ENCODE data around the gene PDGFRB.

Gene PDGFRB

DNA sequence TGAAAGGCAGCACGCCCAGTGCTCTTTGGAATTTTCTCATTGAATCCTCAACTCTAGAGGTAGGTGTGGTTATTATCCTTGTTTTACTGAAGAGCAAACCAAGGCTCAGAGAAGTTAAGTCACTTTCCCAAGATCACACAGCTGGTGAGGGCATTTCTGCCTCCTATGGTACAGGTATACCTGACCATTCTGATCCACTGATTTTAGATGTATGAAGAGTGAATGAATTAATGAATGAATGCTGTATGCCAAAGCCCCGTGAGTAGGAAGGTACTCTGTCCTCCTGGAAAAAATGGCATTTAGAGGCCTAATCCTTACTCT is 51.1 kb downstream of the PDGFRB start:
- intact Hi-C loops (cut with DNase I; ENCODE audit: low total_unique reads), result no loop called here
- H3K9me3 ChIP-seq, result no peaks in the 10 kb centered on the region
- DNase-seq, result no peak
- no peaks in the 10 kb centered on the region for H3K27me3 ChIP-seq
- H3K36me3 ChIP-seq, result no peaks in the 10 kb centered on the region
- no peak overlapping the region for H3K4me3 ChIP-seq
- no peak overlapping the region for H3K27ac ChIP-seq
- H3K4me1 ChIP-seq, result no peaks in the 10 kb centered on the region
- TF ChIP-seq, protein P1, sequence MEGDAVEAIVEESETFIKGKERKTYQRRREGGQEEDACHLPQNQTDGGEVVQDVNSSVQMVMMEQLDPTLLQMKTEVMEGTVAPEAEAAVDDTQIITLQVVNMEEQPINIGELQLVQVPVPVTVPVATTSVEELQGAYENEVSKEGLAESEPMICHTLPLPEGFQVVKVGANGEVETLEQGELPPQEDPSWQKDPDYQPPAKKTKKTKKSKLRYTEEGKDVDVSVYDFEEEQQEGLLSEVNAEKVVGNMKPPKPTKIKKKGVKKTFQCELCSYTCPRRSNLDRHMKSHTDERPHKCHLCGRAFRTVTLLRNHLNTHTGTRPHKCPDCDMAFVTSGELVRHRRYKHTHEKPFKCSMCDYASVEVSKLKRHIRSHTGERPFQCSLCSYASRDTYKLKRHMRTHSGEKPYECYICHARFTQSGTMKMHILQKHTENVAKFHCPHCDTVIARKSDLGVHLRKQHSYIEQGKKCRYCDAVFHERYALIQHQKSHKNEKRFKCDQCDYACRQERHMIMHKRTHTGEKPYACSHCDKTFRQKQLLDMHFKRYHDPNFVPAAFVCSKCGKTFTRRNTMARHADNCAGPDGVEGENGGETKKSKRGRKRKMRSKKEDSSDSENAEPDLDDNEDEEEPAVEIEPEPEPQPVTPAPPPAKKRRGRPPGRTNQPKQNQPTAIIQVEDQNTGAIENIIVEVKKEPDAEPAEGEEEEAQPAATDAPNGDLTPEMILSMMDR (IDR thresholded peaks at IDR 0.05), result no peak

GRCh38 chr5:150103678-150104549 is 51.7 kb downstream of the PDGFRB start:
- Histone ChIP-seq H3K9me3 (no peaks in the 10 kb centered on the region), H3K36me3 (no peaks in the 10 kb centered on the region), H3K27ac (no peak overlapping the region), H3K27me3 (no peaks in the 10 kb centered on the region), H3K4me3 (no peak overlapping the region), H3K4me1 (no peaks in the 10 kb centered on the region)
- DNase-seq, result no peak
- intact Hi-C loops (cut with DNase I; ENCODE audit: low total_unique reads), result no loop called here
- TF ChIP-seq, protein P1 (IDR thresholded peaks at IDR 0.05), result no peak

- Histone ChIP-seq H3K27ac (no peak overlapping the region), H3K4me3 (no peak overlapping the region), H3K36me3 (no peaks in the 10 kb centered on the region), H3K27me3 (no peaks in the 10 kb centered on the region), H3K9me3 (no peaks in the 10 kb centered on the region), H3K4me1 (no peaks in the 10 kb centered on the region)
- intact Hi-C loops (cut with DNase I; ENCODE audit: low total_unique reads), result no loop called here
- no peak for DNase-seq
- TF ChIP-seq, protein P1 (IDR thresholded peaks at IDR 0.05), result no peak
Measured at GRCh38 chr5:150101023-150101422, 54.6 kb downstream of the PDGFRB start.

GRCh38 chr5:150097152-150097551 is 58.5 kb downstream of the PDGFRB start:
- TF ChIP-seq, protein P1 (IDR thresholded peaks at IDR 0.05), result no peak
- Histone ChIP-seq H3K27ac (no peak overlapping the region), H3K4me3 (no peak overlapping the region), H3K36me3 (no peaks in the 10 kb centered on the region), H3K4me1 (no peaks in the 10 kb centered on the region), H3K27me3 (no peaks in the 10 kb centered on the region), H3K9me3 (no peaks in the 10 kb centered on the region)
- no peak for DNase-seq
- intact Hi-C loops (cut with DNase I; ENCODE audit: low total_unique reads), result no loop called here

DNA sequence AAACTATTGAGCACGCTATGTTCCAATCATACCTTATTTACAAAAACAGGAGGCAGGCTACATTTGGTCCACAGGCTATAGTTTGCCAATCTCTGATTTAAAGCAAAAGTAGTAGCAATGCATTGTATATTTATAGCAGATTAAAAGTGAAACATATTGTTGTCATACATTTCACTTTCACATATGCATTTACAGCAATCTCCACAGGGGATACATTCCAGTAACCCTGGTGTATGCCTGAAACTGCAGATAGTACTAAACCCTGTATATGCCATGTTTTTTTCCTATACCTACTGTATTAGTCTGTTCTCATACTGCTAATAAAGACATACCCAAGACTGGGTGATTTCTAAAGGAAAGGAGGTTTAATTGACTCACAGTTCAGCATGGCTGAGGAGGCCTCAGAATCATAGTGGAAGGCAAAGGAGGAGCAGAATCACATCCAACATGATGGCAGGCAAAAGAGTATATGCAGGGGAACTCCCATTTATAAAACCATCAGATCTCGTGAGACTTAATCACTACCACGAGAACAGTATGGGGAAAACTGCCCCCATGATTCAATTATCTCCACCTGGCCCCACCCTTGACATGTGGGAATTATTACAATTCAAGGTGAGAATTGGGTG is 63.4 kb downstream of the PDGFRB start:
- Histone ChIP-seq H3K27ac (no peak overlapping the region), H3K4me1 (no peaks in the 10 kb centered on the region), H3K27me3 (no peaks in the 10 kb centered on the region), H3K9me3 (no peaks in the 10 kb centered on the region), H3K36me3 (no peaks in the 10 kb centered on the region), H3K4me3 (no peak overlapping the region)
- TF ChIP-seq, protein P1 (IDR thresholded peaks at IDR 0.05), result no peak
- DNase-seq, result no peak
- intact Hi-C loops (cut with DNase I; ENCODE audit: low total_unique reads), result no loop called here
